Stimulated activated CD8-positive, alpha-beta memory T cell treated with anti-CD3 and anti-CD28 coated beads, Interleukin-15, amount 100 ng/mL, for 4 hours (primary cell): ENCODE results near the gene TIGAR.

Experiments used
- DNase-seq, 2 donors: peaks; one replicate each; pipeline ENCODE4 v3.0.0-alpha.2; 2020; ENCODE audit warnings: low read depth in 2 of 2

TIGAR gene

DNA sequence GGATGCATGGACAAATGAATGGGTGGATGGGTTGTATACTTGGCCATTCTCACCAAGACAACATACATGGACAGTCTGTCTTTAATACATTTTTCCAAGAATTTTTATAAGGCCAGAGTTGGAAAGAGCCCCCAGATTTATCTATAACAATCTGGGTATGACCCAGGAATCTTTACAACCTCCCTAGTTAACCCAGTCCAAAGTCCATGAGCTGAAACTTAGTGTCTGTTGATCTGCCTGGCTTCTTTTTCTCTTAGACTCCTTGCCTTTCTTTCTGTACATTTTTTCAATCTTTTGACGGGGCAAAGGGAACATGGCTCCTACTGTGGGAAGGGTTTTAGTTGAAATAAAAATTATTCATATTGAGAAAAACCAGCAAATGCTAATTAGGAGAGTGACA, 57.8 kb downstream of the TIGAR start:
- DNase-seq, result no peak

DNA sequence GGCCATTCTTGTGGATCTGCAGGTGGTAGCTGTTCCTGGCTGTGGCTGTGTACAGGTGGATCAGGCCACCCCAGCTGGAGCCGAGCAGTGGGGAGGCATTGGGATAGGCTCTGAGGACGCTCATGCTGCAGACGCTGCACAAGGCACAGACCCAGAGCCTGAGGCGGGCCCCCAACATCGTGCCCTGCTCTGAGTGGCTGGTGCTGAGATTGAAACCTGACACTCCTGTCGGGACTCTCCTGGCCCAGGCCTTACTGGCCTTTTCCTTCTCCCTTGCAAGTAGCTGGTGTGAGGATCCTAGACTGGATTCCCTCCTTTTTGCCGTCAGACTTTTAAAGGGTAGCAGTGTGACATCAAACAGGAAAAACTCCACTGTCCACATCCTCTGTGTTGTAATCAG, 58.4 kb downstream of the TIGAR start, which contains the start of gene FGF23:
FGF23 (minus strand) TSS at position 308 of the 400 bp plus-strand sequence; CDS start at position 178, 130 bp downstream.
- no peak for DNase-seq

DNA sequence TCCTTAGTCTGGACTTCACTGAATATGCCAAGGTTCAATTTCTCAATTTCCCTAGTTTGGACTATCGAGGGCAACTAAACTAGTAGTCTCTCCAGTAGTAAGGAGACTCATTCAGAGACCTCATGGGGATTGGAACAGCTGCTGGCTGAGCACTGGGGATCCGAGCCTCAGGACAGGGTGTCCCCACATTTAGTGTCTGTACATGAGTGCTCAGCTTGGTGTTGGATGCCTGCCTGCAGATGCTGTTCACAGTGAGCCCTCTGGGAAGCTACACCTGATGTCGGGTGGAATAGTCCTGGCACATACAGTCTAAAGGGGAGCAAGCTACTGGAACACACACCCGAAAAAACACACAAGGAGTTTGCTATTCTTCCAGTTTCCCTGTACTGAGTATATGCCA, 59.3 kb downstream of the TIGAR start:
- DNase-seq, result no peak

DNA sequence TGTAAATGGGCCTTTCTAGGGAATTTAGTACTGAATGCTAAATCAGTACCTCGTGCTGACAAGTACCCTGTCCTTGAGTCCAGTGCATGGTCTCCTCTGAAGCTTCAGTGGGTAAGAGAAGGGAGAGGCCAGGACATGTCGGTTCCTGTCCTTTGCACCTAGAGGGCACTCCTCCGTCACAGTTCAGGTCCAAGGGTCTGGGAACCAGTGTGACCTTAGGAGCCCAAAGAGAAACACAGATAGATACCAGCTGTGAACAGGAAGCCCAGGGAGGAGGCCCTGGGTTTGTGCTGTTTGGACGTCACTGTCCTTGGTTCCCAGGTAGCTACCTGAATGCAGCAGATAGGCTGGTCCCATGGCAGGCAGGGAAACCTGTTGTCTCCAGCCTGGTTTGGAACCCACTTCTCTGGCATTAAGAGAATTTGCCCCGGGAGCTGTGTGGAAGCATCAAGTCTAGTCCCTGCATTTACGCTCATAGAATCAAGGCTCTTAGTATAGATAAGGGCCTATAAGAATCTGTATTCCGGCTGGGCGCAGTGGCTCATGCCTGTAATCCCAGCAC, 62.4 kb downstream of the TIGAR start:
- no peak for DNase-seq

DNA sequence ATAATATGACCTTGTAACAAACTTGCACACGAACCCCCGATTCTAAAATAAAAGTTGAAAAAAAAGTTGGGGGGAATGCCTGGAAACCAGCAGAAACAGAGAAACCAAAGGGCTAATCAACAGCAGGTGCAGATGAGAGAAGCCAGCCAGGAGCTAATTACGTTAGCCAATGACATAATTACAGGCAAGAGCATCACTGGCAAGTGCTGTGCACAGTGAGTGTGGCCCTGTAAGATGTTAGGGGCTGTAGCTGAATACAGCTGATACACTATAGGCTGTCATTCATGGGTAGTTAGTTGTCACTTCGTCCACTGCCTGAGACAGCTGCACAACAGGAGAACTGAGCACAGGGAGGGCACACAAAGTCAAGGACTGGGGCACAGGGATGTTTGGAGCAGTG, 65.8 kb downstream of the TIGAR start:
- no peak for DNase-seq

DNA sequence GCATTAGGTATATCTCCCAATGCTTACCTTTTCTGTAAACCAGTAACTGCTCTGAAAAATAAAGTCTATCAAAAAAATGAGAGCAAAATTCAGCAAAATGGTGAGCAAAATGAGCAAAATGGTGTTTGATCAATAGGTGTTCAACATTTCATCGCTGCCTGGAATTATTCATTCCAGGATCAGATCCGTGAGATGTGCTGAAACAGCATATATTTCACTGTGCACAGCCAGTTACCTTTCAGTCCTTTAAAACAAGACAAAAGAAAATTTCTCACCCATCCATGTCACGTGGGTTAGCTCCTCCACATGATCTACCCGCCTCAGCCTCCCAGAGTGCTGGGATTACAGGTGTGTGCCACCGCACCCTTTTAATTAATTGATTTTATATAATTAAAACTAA, 66.6 kb downstream of the TIGAR start:
- DNase-seq, result no peak

DNA sequence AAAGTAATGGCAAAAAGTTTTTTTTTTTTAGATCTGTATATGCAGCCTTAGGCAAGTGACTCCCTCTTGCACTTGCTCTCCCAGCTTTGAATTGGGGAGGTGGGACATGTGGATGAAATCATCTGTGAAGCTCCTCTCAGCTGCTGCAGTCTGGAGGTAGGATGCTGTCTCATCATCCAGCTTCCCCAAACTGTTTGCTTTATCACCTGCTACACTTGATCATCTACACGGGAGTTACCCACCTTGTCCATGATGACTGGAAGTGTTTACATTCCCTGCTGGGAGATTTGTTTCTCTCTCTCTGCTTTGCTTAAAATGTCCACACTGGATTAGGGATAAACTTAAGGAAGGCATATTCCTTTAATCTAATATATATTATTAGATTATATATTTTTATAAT, 67.0 kb downstream of the TIGAR start:
- no peak for DNase-seq

DNA sequence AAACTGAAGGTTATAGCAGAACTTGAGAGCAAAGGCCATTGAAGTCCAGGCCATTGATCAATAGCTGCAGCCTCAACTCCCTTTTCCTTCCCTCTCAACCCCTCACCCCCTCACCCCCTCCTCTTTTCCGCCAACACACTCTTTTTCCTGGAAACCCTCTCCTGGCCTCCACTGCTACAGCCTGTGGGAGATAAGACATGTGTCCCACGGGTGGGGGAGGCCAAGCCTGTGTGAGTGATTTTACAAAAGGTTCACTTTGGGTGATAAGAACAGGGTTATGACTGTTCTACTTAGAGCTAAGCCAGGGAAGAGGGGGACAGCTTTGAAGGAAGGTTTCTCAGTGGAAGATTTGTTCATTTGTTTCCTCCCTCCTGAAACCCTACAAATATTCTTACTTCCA, 67.6 kb downstream of the TIGAR start:
- DNase-seq, result no peak

DNA sequence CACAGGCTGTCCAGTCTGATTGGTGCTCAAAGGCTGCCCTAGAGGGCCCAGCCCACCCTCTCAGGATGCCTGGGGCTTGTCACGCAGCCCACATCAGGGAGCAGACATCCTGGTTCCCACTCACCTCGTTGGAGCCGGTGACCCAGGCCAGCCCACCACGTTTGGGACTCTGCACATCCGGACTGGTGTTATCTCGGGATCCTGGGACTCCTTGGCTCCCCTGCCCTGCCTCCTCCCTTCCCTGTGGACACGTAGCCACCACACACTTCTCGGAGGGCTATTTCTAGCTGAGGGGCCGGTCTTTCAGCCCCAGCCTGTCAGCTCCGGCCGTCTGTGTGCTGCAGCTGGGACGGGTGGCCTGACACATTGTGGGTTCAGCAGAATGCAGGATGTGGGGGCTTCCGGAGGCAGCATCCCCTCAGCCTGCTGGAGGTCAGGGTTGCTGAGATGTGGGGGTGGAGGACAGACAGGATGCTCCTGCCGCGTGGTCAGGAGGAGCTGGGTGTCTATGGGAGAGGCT, 71.3 kb downstream of the TIGAR start:
- DNase-seq, result no peak

DNA sequence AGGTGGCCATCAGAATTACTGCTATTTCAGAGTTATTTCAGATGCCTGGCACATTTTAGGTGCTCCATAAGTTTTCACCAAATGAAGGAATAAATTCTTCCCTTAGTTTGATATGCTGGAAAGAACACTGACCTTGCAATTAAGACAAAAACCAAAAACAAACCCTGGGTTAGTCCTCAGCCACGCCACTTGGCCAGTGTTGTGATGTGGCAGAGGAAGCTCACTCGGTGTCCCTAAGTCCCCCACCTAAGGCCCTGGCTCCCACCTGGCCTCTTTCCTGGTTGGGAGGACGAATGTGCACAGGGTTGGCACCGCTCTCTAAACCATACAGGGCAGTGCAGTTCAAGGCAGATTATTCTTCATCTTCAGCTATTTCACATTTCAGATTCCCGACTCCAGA, 72.2 kb downstream of the TIGAR start:
- no peak for DNase-seq

DNA sequence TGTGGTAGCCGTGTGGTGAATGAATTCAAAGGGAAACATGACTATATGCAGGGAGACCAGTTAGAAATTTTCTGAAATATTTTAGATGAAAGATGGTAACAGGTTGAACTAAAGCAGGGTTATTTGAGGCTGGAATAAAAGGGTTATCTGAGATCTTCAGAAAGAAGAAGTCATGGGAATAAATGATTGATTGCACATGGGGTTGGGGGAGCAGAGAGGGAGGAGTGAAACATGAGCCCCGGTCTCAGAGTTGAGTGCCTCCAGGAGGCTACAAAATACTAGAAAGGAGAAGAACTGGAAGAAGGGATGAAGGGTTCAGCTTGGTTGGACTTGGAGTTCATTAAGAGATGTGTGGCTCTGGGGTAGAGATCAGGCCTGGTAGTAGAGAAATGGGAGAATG, 74.8 kb downstream of the TIGAR start:
- DNase-seq, result no peak

DNA sequence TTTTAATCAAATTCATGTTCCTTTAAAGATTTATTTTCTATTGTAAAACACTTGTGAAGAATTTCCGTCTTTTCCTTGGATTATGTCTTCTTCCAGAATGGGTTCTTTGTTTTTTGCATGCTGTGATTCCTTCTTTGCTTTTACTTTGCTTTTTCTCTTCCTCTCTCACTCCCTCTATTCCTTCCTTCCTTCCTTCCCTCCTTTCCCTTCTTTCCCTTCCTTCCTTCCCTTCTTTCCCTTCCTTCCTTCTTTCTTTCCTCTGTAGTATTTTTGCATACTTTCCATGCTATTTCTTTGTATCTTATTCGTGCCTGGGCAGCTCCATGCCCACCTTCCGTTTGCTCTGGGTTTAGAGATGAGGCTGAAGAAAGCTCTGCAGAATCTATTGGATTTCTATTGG, 80.1 kb downstream of the TIGAR start:
- DNase-seq, result no peak

DNA sequence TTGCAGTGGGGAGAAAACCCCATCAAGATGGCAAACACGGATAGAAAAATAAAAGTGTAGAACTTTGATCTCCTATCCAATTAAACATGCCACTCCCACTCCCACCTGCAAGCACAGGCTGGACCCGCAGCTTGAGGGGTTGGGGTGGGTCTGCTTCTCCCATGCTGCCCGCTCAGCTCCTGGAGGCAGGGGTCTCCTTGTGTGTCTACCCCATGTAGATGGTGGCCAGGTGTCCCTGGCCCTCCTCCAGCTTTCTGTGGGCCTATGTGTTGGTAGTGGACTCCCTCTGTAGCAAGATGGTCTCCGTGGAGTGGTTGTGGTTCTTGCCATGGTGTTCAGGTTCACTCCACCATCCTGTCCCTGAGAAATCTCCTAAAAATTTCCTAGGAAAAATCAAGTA, 82.0 kb downstream of the TIGAR start:
- no peak for DNase-seq
